HG03439 (cell line): ENCODE data around the gene ATP6V0D1.

Experiments used
- ATAC-seq: cut with Tn5 transposase; IDR thresholded peaks from one replicate; pipeline ENCODE4 v1.9.1; 2021; ENCODE audit warnings: mild to moderate bottlenecking, moderate library complexity; ENCODE audit not compliant: unreplicated experiment

Gene ATP6V0D1

GRCh38 chr16:67411339-67411738 lies 69.6 kb downstream of the ATP6V0D1 start:
- ATAC-seq = no peak

GRCh38 chr16:67409631-67410030 lies 71.3 kb downstream of the ATP6V0D1 start:
- ATAC-seq = no peak

GRCh38 chr16:67407788-67408452 lies 73.0 kb downstream of the ATP6V0D1 start:
- no peak for ATAC-seq

- no peak for ATAC-seq
Observed at GRCh38 chr16:67407176-67407787, 73.7 kb downstream of the ATP6V0D1 start.

GRCh38 chr16:67406111-67406971 lies 74.6 kb downstream of the ATP6V0D1 start:
- ATAC-seq = no peak

- no peak for ATAC-seq
Observed at GRCh38 chr16:67405336-67405735, 75.6 kb downstream of the ATP6V0D1 start.

GRCh38 chr16:67404740-67405226 lies 76.2 kb downstream of the ATP6V0D1 start:
- no peak for ATAC-seq

GRCh38 chr16:67403976-67404555 lies 76.9 kb downstream of the ATP6V0D1 start:
- no peak for ATAC-seq

GRCh38 chr16:67400901-67401300 lies 80.1 kb downstream of the ATP6V0D1 start:
- no peak for ATAC-seq

- ATAC-seq = no peak
Observed at GRCh38 chr16:67399749-67400704, 80.9 kb downstream of the ATP6V0D1 start.

GRCh38 chr16:67399218-67399733 lies 81.7 kb downstream of the ATP6V0D1 start:
- no peak for ATAC-seq

GRCh38 chr16:67398546-67399217 lies 82.3 kb downstream of the ATP6V0D1 start:
- no peak for ATAC-seq

GRCh38 chr16:67397812-67398545 lies 83.0 kb downstream of the ATP6V0D1 start:
- ATAC-seq = no peak

GRCh38 chr16:67397036-67397801 lies 83.7 kb downstream of the ATP6V0D1 start:
- ATAC-seq = no peak

- ATAC-seq = no peak
Observed at GRCh38 chr16:67396159-67397035, 84.6 kb downstream of the ATP6V0D1 start.

- no peak for ATAC-seq
Observed at GRCh38 chr16:67395458-67396158, 85.3 kb downstream of the ATP6V0D1 start.
